Fibroblast of lung (primary cell): Measurements from ENCODE around the gene C5orf34. TPM values are rescaled to one million over a fixed set of nuclear protein-coding genes. Genes with fewer than 3 reads are reported as not detected.
"Not testable (repeated sequence)": the region's sequence is repeated elsewhere in the genome, so short reads cannot be mapped to it uniquely, and the experiment has no call there.

Experiments used
- DNase-seq, 2 donors: peaks; one replicate each; pipeline versions ENCODE4 v3.0.0 to v3.0.0-alpha.2; 2010; ENCODE audit warnings: low read depth in 2 of 2
- H2AFZ ChIP-seq: 2 replicates; pipeline ENCODE4 v1.5.1; 2012; ENCODE audit warnings: low read length, control low read depth, inconsistent platforms
- H3K27ac ChIP-seq: 2 replicates; pipeline ENCODE4 v1.5.1; 2011; ENCODE audit warnings: low read length, control low read depth; ENCODE audit not compliant: insufficient read depth
- H3K27me3 ChIP-seq: 2 replicates; pipeline ENCODE4 v1.5.1; 2011; ENCODE audit warnings: mild to moderate bottlenecking, low read length; ENCODE audit not compliant: control insufficient read depth, insufficient read depth
- H3K36me3 ChIP-seq: 2 replicates; pipeline ENCODE4 v1.5.1; 2011; ENCODE audit warnings: low read length; ENCODE audit not compliant: control insufficient read depth, insufficient read depth
- H3K4me1 ChIP-seq: 2 replicates; pipeline ENCODE4 v1.5.1; 2011; ENCODE audit warnings: low read length; ENCODE audit not compliant: control insufficient read depth, insufficient read depth; ENCODE audit errors: extremely low read depth
- H3K4me2 ChIP-seq: 2 replicates; pipeline ENCODE4 v1.5.1; 2011; ENCODE audit warnings: low read length, control low read depth; ENCODE audit not compliant: insufficient read depth; ENCODE audit errors: extremely low read depth
- H3K4me3 ChIP-seq, 4 experiments: fragments of 200-600 bp in 1 of 4; sonication (generic) in 1 of 4; replicated peaks in 1 of 4; 2 replicates each; pipeline ENCODE4 v1.5.1; 2011 to 2016; ENCODE audit warnings: low read length in 4 of 4, low read depth in 3 of 4, mild to moderate bottlenecking in 3 of 4, control low read depth in 2 of 4, inconsistent platforms in 1 of 4, mixed read lengths in 1 of 4; ENCODE audit not compliant: insufficient read depth in 1 of 4; ENCODE audit errors: control extremely low read depth in 1 of 4
- H3K79me2 ChIP-seq: 2 replicates; pipeline ENCODE4 v1.5.1; 2012; ENCODE audit warnings: mild to moderate bottlenecking, low read length, inconsistent platforms; ENCODE audit not compliant: control insufficient read depth, insufficient read depth
- H3K9ac ChIP-seq: 2 replicates; pipeline ENCODE4 v1.5.1; 2011; ENCODE audit warnings: mild to moderate bottlenecking, low read length, control low read depth; ENCODE audit not compliant: insufficient read depth
- H3K9me3 ChIP-seq: 2 replicates; pipeline ENCODE4 v1.5.1; 2012; ENCODE audit warnings: low read depth, low read length; ENCODE audit not compliant: control insufficient read depth, insufficient read depth
- H4K20me1 ChIP-seq: 2 replicates; pipeline ENCODE4 v1.5.1; 2011; ENCODE audit warnings: low read length; ENCODE audit not compliant: control insufficient read depth, insufficient read depth; ENCODE audit errors: extremely low read depth
- CTCF ChIP-seq, 2 donors: IDR thresholded peaks in 1 of 2; conservative IDR thresholded peaks in 1 of 2; 1 replicate in 1 of 2; 2 replicates in 1 of 2; pipeline ENCODE4 v1.5.1; 2011 to 2012; ENCODE audit warnings: low read length in 2 of 2, control low read depth in 1 of 2, inconsistent platforms in 1 of 2, low read depth in 1 of 2, mild to moderate bottlenecking in 1 of 2
- EZH2 ChIP-seq: IDR thresholded peaks from 2 replicates; pipeline ENCODE4 v1.5.1; 2012; ENCODE audit warnings: low read length, control low read depth, mild to moderate bottlenecking; ENCODE audit errors: missing control alignments
- polyA plus RNA-seq, 2 donors: library from polyadenylated mRNA; depleted of rRNA in 1 of 2; stranded (reverse) in 1 of 2; unstranded in 1 of 2; fragments of >200 nt; gene quantifications; 2 replicates each; pipeline ENCODE4 v1.2.1, GENCODE V29; 2011 to 2012; ENCODE audit warnings: missing spikeins in 1 of 2
- total RNA-seq: library from RNA; depleted of rRNA; stranded (reverse); fragments of >200 nt; gene quantifications from 2 replicates; pipeline ENCODE4 v1.2.1, GENCODE V29; 2014

Gene C5orf34
- total and polyA plus RNA-seq, 2 donors (not counting 1 experiment from before 2014, with no cell fraction given) = 2.9 to 4.1 TPM

GRCh38 chr5:43554497-43554896 is 39.5 kb upstream of the C5orf34 start:
- H3K9me3 ChIP-seq = no peaks in the 10 kb centered on the region
- no peak overlapping the region for H3K27ac ChIP-seq
- H4K20me1 ChIP-seq = no peaks in the 10 kb centered on the region
- peak overlapping the region in 2 of 4 experiments; percentile 85 to 89 for H3K4me3 ChIP-seq
- H3K9ac ChIP-seq = no peak overlapping the region
- DNase-seq = no peak
- no peaks in the 10 kb centered on the region for H3K27me3 ChIP-seq
- H3K79me2 ChIP-seq = peaks cover 65% of the 10 kb centered on the region
- no peak overlapping the region for H2AFZ ChIP-seq
- H3K4me1 ChIP-seq = no peaks in the 10 kb centered on the region
- no peak for TF ChIP-seq EZH2
- H3K4me2 ChIP-seq = peak overlapping the region; percentile 84
- H3K36me3 ChIP-seq = peaks cover 2% of the 10 kb centered on the region

- Histone ChIP-seq H2AFZ (no peak overlapping the region), H3K9me3 (no peaks in the 10 kb centered on the region), H3K79me2 (peaks cover 71% of the 10 kb centered on the region), H3K4me3 (no peak overlapping the region), H3K27me3 (no peaks in the 10 kb centered on the region), H4K20me1 (no peaks in the 10 kb centered on the region), H3K27ac (no peak overlapping the region), H3K4me2 (no peak overlapping the region), H3K36me3 (peaks cover 5% of the 10 kb centered on the region), H3K4me1 (no peaks in the 10 kb centered on the region), H3K9ac (no peak overlapping the region)
- TF ChIP-seq EZH2 (no peak), CTCF (conservative IDR thresholded peaks at IDR 0.05 in 1 of 2, IDR thresholded peaks at IDR 0.05 in 1 of 2; ENCODE audit: low read depth in 1 of 2, low read length in 2 of 2) (no peak)
- peak in 1 of 2 donors; percentile 50 for DNase-seq
Measured at GRCh38 chr5:43553381-43553780, 38.4 kb upstream of the C5orf34 start.

- no peak overlapping the region for H2AFZ ChIP-seq
- H3K27ac ChIP-seq = no peak overlapping the region
- peaks cover 5% of the 10 kb centered on the region for H3K36me3 ChIP-seq
- no peaks in the 10 kb centered on the region for H3K27me3 ChIP-seq
- peaks cover 74% of the 10 kb centered on the region for H3K79me2 ChIP-seq
- no peaks in the 10 kb centered on the region for H4K20me1 ChIP-seq
- no peak overlapping the region for H3K9ac ChIP-seq
- no peaks in the 10 kb centered on the region for H3K4me1 ChIP-seq
- no peaks in the 10 kb centered on the region for H3K9me3 ChIP-seq
- H3K4me2 ChIP-seq = no peak overlapping the region
- TF ChIP-seq EZH2 = no peak
- no peak for TF ChIP-seq CTCF (conservative IDR thresholded peaks at IDR 0.05 in 1 of 2, IDR thresholded peaks at IDR 0.05 in 1 of 2; ENCODE audit: low read depth in 1 of 2, low read length in 2 of 2)
- H3K4me3 ChIP-seq = no peak overlapping the region
- no peak for DNase-seq
Measured at GRCh38 chr5:43551731-43552130, 36.8 kb upstream of the C5orf34 start.

DNA sequence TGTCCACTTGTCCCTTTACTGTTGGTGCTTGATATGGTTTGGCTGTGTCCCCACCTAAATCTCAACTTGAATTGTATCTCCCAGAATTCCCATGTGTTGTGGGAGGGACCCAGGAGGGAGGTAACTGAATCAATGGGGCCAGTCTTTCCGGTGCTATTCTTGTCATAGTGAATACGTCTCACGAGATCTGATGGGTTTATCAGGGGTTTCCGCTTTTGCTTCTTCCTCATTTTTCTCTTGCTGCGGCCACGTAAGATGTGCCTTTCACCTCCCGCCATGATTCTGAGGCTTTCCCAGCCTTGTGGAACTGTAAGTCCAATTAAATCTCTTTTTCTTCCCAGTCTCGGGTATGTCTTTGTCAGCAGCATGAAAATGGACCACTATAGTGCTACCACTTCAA is 34.3 kb upstream of the C5orf34 start:
- not testable (repeated sequence) for H3K4me2 ChIP-seq, H3K27ac ChIP-seq, H4K20me1 ChIP-seq, H3K27me3 ChIP-seq, H3K4me1 ChIP-seq, H3K9ac ChIP-seq, H3K9me3 ChIP-seq, H2AFZ ChIP-seq, H3K4me3 ChIP-seq, DNase-seq
- peaks cover 12% of the 10 kb centered on the region for H3K36me3 ChIP-seq
- H3K79me2 ChIP-seq = peaks cover 53% of the 10 kb centered on the region
